LNCaP clone FGC (cell line): ENCODE results near the gene PTEN.

Experiments used
- DNase-seq: peaks from one replicate; pipeline ENCODE4 v3.0.0-alpha.2; 2011; ENCODE audit warnings: low read depth
- H3K4me3 ChIP-seq: 2 replicates; pipeline ENCODE4 v1.5.1; 2011; ENCODE audit warnings: mild to moderate bottlenecking, low read depth, low read length, control low read depth
- TF ChIP-seq, protein P1 (sequence below): IDR thresholded peaks from 2 replicates; pipeline ENCODE4 v1.5.1; 2012; ENCODE audit warnings: mild to moderate bottlenecking; ENCODE audit not compliant: control insufficient read depth, insufficient read depth; ENCODE audit errors: extremely low read depth

The PTEN gene

DNA sequence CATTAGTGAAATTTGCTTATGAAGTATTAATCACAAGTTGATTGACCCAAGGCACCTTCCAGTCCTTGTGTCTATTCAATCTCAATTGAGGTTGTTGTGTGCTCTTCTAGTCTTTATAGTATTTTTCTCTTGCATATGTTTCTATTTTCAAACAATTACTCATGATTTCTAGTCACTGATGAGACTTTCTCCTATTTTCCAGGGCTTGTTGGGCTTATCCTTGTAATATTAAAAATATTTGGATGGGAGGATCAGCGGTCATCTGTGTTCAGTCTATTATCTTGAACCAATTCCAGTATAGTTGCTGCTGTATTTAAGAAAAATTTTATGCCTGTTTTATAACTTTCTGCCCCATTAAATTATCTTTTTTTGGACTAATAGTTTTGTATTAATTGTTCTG, 154.4 kb downstream of the PTEN start:
- no peak overlapping the region for H3K4me3 ChIP-seq
- TF ChIP-seq, protein P1, sequence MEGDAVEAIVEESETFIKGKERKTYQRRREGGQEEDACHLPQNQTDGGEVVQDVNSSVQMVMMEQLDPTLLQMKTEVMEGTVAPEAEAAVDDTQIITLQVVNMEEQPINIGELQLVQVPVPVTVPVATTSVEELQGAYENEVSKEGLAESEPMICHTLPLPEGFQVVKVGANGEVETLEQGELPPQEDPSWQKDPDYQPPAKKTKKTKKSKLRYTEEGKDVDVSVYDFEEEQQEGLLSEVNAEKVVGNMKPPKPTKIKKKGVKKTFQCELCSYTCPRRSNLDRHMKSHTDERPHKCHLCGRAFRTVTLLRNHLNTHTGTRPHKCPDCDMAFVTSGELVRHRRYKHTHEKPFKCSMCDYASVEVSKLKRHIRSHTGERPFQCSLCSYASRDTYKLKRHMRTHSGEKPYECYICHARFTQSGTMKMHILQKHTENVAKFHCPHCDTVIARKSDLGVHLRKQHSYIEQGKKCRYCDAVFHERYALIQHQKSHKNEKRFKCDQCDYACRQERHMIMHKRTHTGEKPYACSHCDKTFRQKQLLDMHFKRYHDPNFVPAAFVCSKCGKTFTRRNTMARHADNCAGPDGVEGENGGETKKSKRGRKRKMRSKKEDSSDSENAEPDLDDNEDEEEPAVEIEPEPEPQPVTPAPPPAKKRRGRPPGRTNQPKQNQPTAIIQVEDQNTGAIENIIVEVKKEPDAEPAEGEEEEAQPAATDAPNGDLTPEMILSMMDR, result no peak
- DNase-seq, result no peak

DNA sequence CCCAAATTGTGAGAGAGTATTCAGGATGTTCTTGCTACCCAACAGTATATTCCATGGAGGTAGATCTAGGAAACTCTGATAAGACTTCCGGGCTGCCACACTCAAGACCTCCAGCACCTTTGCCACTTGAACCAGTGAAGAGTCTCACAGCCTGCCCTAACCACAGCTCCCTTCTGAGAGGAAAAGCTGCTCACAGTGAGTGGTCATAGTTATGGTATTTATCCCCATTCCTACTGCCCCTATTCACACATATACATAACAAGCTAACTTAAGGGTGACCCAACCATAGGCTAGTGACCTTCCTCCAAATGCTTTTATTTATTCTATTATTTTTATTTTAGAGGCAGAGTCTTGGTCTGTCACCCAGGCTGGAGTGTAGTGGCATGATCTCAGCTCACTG, 156.3 kb downstream of the PTEN start:
- TF ChIP-seq, protein P1, result no peak
- H3K4me3 ChIP-seq, result no peak overlapping the region
- no peak for DNase-seq
